CD4-positive, CD25-positive, alpha-beta regulatory T cell (primary cell): ENCODE measurements around the gene GREB1. TPM values are rescaled to one million over a fixed set of nuclear protein-coding genes. Genes with fewer than 3 reads are reported as not detected.

Source experiments
- ATAC-seq, 2 donors: fragments of 150-1000 bp; cut with Tn5 transposase; one replicate each; pipeline ENCODE4 v1.10.0; 2021; ENCODE audit warnings: low read depth in 2 of 2, moderate number of reproducible peaks in 2 of 2, moderate library complexity in 1 of 2
- DNase-seq, 3 donors: peaks; one replicate each; pipeline versions ENCODE4 v3.0.0 to v3.0.0-alpha.2; 2012 to 2022; ENCODE audit warnings: mixed read lengths in 1 of 3
- H3K27ac ChIP-seq: one replicate; pipeline ENCODE4 v1.7.0; 2013; ENCODE audit warnings: mild to moderate bottlenecking, low read length; ENCODE audit not compliant: insufficient read depth, poor library complexity, severe bottlenecking
- H3K27me3 ChIP-seq: one replicate; pipeline ENCODE4 v1.7.0; 2013; ENCODE audit warnings: low read length; ENCODE audit not compliant: control insufficient read depth, insufficient read depth
- H3K36me3 ChIP-seq: one replicate; pipeline ENCODE4 v1.7.0; 2013; ENCODE audit warnings: mild to moderate bottlenecking, low read length, moderate library complexity; ENCODE audit not compliant: control insufficient read depth, insufficient read depth
- H3K4me1 ChIP-seq: 2 replicates; pipeline ENCODE4 v1.7.0; 2013; ENCODE audit warnings: mild to moderate bottlenecking, low read length; ENCODE audit not compliant: insufficient read depth, control insufficient read depth, poor library complexity, severe bottlenecking
- H3K4me3 ChIP-seq: one replicate; pipeline ENCODE4 v1.7.0; 2013; ENCODE audit warnings: low read depth, mild to moderate bottlenecking, low read length, moderate library complexity
- H3K9me3 ChIP-seq, 2 experiments: 1 replicate in 1 of 2; 2 replicates in 1 of 2; pipeline ENCODE4 v1.7.0; 2013; ENCODE audit warnings: low read length in 2 of 2, mild to moderate bottlenecking in 1 of 2, moderate library complexity in 1 of 2; ENCODE audit not compliant: control insufficient read depth in 2 of 2
- H3K27ac Mint-ChIP-seq, 3 donors: one replicate each; pipeline ENCODE4 v1.8.0; 2020 to 2022; ENCODE audit warnings: mild to moderate bottlenecking in 3 of 3, mixed read lengths in 3 of 3, moderate library complexity in 2 of 3
- H3K27me3 Mint-ChIP-seq: one replicate; pipeline ENCODE4 v1.8.0; 2022; ENCODE audit warnings: mild to moderate bottlenecking, mixed read lengths
- H3K36me3 Mint-ChIP-seq: one replicate; pipeline ENCODE4 v1.8.0; 2020; ENCODE audit warnings: mixed read lengths
- H3K4me1 Mint-ChIP-seq, 4 donors: one replicate each; pipeline ENCODE4 v1.8.0; 2020 to 2022; ENCODE audit warnings: mixed read lengths in 4 of 4, mild to moderate bottlenecking in 1 of 4
- H3K4me3 Mint-ChIP-seq, 4 donors: one replicate each; pipeline ENCODE4 v1.8.0; 2020 to 2022; ENCODE audit warnings: mild to moderate bottlenecking in 4 of 4, mixed read lengths in 4 of 4, moderate library complexity in 3 of 4
- H3K9me3 Mint-ChIP-seq, 7 donors: one replicate each; pipeline ENCODE4 v1.8.0; 2020 to 2022; ENCODE audit warnings: mixed read lengths in 7 of 7, mild to moderate bottlenecking in 3 of 7, moderate library complexity in 2 of 7
- polyA plus RNA-seq, 4 donors: library from polyadenylated mRNA; unstranded; fragments of 300-500 nt; fragmentation: Illumina TruSeq; gene quantifications; one replicate each; pipeline ENCODE4 v1.2.3, GENCODE V29; 2021
- total RNA-seq: library from RNA; stranded (reverse); gene quantifications from one replicate; pipeline ENCODE4 v1.2.3, GENCODE V29; 2022

GREB1 gene
- total and polyA plus RNA-seq, 5 donors from 2014 or later = 0.11 to 0.35 (median 0.15) TPM; not detected in 2

DNA sequence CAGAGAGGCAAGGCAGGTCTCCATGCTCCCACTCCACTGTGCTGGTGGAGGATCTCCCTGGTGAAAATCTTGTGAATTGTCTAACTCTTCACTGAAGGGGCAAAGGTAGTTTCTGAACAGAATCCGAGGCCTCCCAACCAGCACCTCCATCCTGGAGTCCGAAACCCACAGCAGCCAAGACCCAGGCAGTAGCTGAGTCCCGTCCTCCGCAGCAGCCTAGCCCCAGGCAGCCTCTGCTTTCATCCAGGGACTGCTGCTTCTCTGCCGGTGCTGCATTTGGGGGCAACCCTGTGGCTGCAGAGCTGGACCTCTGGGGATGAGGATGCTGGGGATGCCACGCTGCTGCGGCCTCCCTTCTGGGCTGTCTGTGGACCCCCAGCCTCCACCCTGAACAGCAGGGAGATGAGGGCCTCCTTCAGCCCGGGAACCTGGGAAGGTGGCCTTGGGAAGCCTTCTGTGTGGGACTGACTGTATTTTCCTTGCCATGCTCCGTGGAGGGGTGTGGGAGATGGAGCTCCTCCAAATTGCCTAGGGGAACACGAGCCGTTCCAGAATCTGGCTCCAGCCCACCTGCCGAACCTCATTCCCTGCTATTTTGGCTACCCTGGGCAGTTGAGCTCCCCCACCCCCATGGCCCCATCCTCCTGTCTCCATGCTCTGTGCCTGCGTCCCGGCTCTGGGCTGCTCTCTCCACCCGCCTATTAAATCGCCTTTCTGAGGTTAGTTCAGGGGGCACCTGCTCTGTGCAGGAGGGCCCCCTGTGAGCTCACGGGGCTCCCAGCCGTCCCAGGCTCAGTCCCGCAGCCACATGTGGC is 48.2 kb downstream of the GREB1 start:
- no peak overlapping the region for H3K27ac Mint-ChIP-seq

GRCh38 chr2:11582612-11582861 is 48.7 kb downstream of the GREB1 start:
- Mint-ChIP-seq H3K9me3 (no peaks in the 10 kb centered on the region), H3K36me3 (no peaks in the 10 kb centered on the region)

More for the DNA sequence above, 48.2 kb downstream of the GREB1 start:
- no peaks in the 10 kb centered on the region for H3K27me3 ChIP-seq
- no peaks in the 10 kb centered on the region for H3K36me3 ChIP-seq
- peaks cover 0 to 3% (median 0%) of the 10 kb centered on the region in 4 donors for H3K4me1 Mint-ChIP-seq
- no peak overlapping the region for H3K4me3 Mint-ChIP-seq
- no peaks in the 10 kb centered on the region for H3K9me3 Mint-ChIP-seq
- H3K27me3 Mint-ChIP-seq = no peaks in the 10 kb centered on the region
- no peak overlapping the region for H3K27ac ChIP-seq
- ATAC-seq = no peak
- H3K4me3 ChIP-seq = no peak overlapping the region
- no peaks in the 10 kb centered on the region for H3K36me3 Mint-ChIP-seq
- no peaks in the 10 kb centered on the region for H3K4me1 ChIP-seq
- no peaks in the 10 kb centered on the region for H3K9me3 ChIP-seq
- DNase-seq = no peak

GRCh38 chr2:11582862-11583752 is 49.3 kb downstream of the GREB1 start:
- ATAC-seq = no peak
- Histone ChIP-seq H3K4me1 (no peaks in the 10 kb centered on the region), H3K4me3 (no peak overlapping the region), H3K27ac (no peak overlapping the region), H3K27me3 (no peaks in the 10 kb centered on the region), H3K36me3 (no peaks in the 10 kb centered on the region), H3K9me3 (no peaks in the 10 kb centered on the region)
- Mint-ChIP-seq H3K27me3 (no peaks in the 10 kb centered on the region), H3K36me3 (no peaks in the 10 kb centered on the region), H3K4me3 (no peak overlapping the region), H3K9me3 (no peaks in the 10 kb centered on the region), H3K27ac (no peak overlapping the region), H3K4me1 (peaks cover 0 to 3% (median 0%) of the 10 kb centered on the region in 4 donors)
- DNase-seq = peak; percentile 29 to 60 (median 34)

More at GRCh38 chr2:11582612-11582861, 48.7 kb downstream of the GREB1 start:
- Histone ChIP-seq H3K4me3 (no peak overlapping the region), H3K9me3 (no peaks in the 10 kb centered on the region), H3K36me3 (no peaks in the 10 kb centered on the region), H3K4me1 (no peaks in the 10 kb centered on the region), H3K27me3 (no peaks in the 10 kb centered on the region), H3K27ac (no peak overlapping the region)
- peaks cover 0 to 3% (median 0%) of the 10 kb centered on the region in 4 donors for H3K4me1 Mint-ChIP-seq
- DNase-seq (no peak), ATAC-seq (no peak)
- H3K27ac Mint-ChIP-seq = no peak overlapping the region
- no peaks in the 10 kb centered on the region for H3K27me3 Mint-ChIP-seq
- no peak overlapping the region for H3K4me3 Mint-ChIP-seq

DNA sequence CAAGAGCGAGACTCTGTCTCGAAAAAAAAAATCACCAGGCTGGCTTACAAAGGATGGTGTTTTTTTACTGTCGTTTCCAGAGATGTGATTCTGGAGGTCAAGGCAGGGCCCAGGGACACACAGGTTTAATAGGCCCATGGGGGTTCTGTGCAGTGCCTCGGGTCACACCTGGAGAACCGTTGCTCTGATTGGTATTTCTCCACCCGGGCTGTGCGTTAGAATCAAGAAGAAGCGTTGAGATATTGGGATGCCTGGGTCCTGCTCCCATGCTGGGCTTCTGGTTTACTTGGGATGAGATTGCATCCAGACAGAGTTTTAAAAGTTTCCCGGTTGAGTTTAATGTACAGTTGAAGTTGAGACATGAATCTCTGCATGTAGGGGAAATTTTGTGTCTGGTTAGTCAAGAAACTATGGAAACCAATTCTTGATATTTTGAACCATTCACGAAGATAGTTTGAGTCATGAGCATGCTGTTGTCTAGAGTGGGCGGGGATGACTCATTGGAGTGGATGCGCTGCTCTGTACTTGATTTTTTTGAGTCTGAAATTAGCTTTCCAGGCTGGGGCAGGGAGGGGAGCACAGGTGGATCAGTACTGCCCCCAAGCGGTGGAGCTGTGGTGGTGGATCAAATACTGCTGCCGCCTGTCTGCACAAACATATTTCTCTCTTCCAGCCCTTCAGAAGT is 50.1 kb downstream of the GREB1 start:
- no peaks in the 10 kb centered on the region for H3K27me3 Mint-ChIP-seq

DNA sequence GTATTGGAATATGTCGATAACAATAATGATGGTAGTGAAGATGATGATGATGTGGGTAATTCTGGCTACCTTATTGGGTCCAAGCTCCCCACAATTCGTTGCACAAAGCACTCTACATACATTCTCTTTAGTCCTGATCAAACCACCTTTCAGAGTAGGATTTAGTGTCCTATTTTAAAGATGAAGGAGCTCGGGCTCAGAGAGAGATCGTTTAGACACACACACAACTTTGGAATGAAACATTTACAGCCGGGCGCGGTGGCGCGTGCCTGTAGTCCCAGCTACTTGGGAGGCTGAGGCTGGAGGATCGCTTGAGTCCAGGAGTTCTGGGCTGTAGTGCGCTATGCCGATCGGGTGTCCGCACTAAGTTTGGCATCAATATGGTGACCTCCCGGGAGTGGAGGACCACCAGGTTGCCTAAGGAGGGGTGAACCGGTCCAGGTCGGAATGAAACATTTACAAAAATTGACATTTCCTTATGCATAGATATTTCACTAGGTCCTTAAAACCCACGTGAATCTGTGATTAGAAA is 50.7 kb downstream of the GREB1 start:
- H3K4me3 Mint-ChIP-seq = no peak overlapping the region
- H3K4me1 Mint-ChIP-seq = peaks cover 0 to 3% (median 0%) of the 10 kb centered on the region in 4 donors
- H3K27me3 ChIP-seq = no peaks in the 10 kb centered on the region
- ATAC-seq = no peak
- no peak overlapping the region for H3K27ac Mint-ChIP-seq
- DNase-seq = no peak
- no peak overlapping the region for H3K4me3 ChIP-seq
- H3K27ac ChIP-seq = no peak overlapping the region
- no peaks in the 10 kb centered on the region for H3K27me3 Mint-ChIP-seq
- no peaks in the 10 kb centered on the region for H3K9me3 ChIP-seq
- H3K4me1 ChIP-seq = no peaks in the 10 kb centered on the region
- no peaks in the 10 kb centered on the region for H3K36me3 ChIP-seq
- H3K36me3 Mint-ChIP-seq = no peaks in the 10 kb centered on the region
- H3K9me3 Mint-ChIP-seq = no peaks in the 10 kb centered on the region

More for the DNA sequence above, 50.1 kb downstream of the GREB1 start:
- Mint-ChIP-seq H3K9me3 (no peaks in the 10 kb centered on the region), H3K27ac (no peak overlapping the region), H3K36me3 (no peaks in the 10 kb centered on the region), H3K4me3 (no peak overlapping the region), H3K4me1 (peaks cover 0 to 3% (median 0%) of the 10 kb centered on the region in 4 donors)
- ATAC-seq (peak; percentile 65 to 75), DNase-seq (peak; percentile 11 to 72 (median 35))
- no peaks in the 10 kb centered on the region for H3K27me3 ChIP-seq
- H3K27ac ChIP-seq = no peak overlapping the region
- H3K36me3 ChIP-seq = no peaks in the 10 kb centered on the region
- H3K4me3 ChIP-seq = no peak overlapping the region
- H3K9me3 ChIP-seq = no peaks in the 10 kb centered on the region
- H3K4me1 ChIP-seq = no peaks in the 10 kb centered on the region

GRCh38 chr2:11585071-11585470 is 51.2 kb downstream of the GREB1 start:
- Mint-ChIP-seq H3K4me1 (peaks cover 0 to 3% (median 0%) of the 10 kb centered on the region in 4 donors), H3K9me3 (no peaks in the 10 kb centered on the region), H3K4me3 (no peak overlapping the region), H3K27ac (no peak overlapping the region), H3K27me3 (no peaks in the 10 kb centered on the region), H3K36me3 (no peaks in the 10 kb centered on the region)
- H3K27ac ChIP-seq = no peak overlapping the region
- H3K4me1 ChIP-seq = no peaks in the 10 kb centered on the region
- DNase-seq (no peak), ATAC-seq (no peak)
- no peak overlapping the region for H3K4me3 ChIP-seq
- no peaks in the 10 kb centered on the region for H3K36me3 ChIP-seq
- no peaks in the 10 kb centered on the region for H3K27me3 ChIP-seq
- H3K9me3 ChIP-seq = no peaks in the 10 kb centered on the region

DNA sequence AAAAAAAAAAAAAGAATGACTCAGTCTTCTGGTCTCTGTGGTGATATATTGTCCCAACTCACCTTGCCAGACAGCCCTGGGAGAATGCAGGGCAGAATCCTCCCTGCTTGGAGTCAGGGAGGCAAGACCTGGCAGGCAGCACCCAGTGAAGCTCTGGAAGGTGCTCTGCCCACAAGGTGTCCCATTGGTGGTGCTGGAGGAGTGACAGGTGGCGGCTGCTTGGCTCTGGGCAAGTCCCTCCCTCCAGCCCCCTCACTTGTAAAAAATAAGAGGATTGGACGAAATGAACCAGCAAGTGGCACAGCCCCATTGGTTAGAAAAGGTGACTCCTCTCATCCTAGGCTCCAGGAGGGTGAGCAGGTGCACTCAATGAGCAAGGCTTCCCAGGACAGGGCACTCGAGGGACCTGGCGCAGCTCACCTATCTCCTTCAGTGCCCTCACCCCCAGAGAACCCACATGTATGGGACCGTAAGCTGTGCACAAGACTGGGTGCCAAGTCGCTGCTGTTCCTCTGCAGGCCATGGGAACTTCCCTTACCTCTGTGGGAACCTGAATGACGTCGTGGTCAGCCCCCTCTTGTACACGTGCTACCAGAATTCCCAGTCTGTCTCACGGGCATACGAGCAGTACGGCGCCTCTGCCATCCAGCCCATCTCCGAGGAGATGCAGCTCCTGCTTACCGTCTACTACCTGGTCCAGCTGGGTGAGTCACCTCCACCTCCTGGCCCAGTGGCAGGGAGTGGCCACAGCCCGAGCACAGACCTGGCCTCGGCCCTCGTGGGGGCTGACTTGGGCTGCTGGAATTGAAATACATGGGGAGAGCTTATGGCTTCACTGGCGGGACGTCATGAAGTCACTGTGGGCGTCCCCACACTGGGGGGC is 54.6 kb downstream of the GREB1 start:
- H3K4me1 Mint-ChIP-seq = peaks cover 0 to 3% (median 0%) of the 10 kb centered on the region in 4 donors
- Histone ChIP-seq H3K27ac (no peak overlapping the region), H3K36me3 (no peaks in the 10 kb centered on the region), H3K4me1 (no peaks in the 10 kb centered on the region), H3K4me3 (no peak overlapping the region), H3K27me3 (no peaks in the 10 kb centered on the region), H3K9me3 (no peaks in the 10 kb centered on the region)
- no peak overlapping the region for H3K4me3 Mint-ChIP-seq
- ATAC-seq (no peak), DNase-seq (no peak)
- H3K27me3 Mint-ChIP-seq = no peaks in the 10 kb centered on the region
- no peaks in the 10 kb centered on the region for H3K36me3 Mint-ChIP-seq
- H3K27ac Mint-ChIP-seq = no peak overlapping the region
- H3K9me3 Mint-ChIP-seq = peaks cover 0 to 2% (median 0%) of the 10 kb centered on the region in 7 donors
